ENCODE measurements around the gene MIAT. TPM values are rescaled to one million over a fixed set of nuclear protein-coding genes. Genes with fewer than 3 reads are reported as not detected.

MIAT gene
- polyA plus RNA-seq, 1 donor (not counting 4 experiments of a cell fraction or from before 2014, with no cell fraction given) = 0.04 TPM

DNA sequence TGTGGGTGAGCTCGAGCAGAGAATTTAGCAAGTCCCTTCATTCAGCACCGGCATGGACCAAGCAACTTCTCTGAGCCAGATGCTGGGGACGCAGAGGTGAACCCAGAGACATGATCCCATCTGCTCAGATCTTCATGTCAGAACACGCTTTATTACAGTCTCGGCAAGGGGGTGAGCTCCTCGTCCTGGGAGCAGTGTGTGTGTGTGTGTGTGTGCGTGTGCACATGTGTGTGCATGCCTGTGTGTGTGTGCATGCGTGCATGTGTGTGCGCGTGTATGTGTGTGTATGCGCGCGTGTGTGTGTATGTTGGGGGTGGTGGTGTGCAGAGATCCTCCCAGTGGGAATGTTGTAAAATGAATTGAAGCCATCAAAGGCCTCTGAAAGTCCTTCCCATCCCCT lies 9.8 kb downstream of the MIAT start:
- FAIRE-seq = no peak
- H3K4me1 ChIP-seq (ENCODE audit: control insufficient read depth, extremely low read depth, insufficient read depth, low read length) = peaks cover 24% of the 10 kb centered on the region
- no peak for DNase-seq (ENCODE audit: low read depth, low spot score)

DNA sequence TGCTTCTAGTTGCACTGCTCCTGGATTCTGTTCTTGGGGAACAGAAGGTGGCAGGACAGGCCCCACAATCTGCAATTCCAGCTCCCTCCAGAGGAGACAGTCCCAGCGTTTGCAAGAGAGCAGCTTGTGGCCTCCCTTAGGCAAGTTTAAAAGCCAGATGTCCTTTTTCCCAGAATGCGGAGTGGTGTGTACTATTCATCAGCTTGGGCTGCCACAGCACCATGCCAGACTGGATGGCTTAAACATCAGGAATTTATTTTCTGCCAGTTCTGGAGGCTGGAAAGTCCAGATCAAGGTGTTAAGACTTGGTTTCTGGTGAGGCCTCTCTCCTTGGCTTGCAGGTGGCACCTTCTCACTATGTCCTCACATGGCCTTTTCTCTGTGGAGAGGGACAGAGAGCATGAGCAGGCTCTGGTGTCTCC lies 11.7 kb downstream of the MIAT start:
- DNase-seq (ENCODE audit: low read depth, low spot score) (no peak), FAIRE-seq (no peak)
- H3K27ac ChIP-seq (ENCODE audit: control insufficient read depth, insufficient read depth, low read length) = no peak overlapping the region
- H3K79me2 ChIP-seq (ENCODE audit: control insufficient read depth, insufficient read depth, low read length) = no peaks in the 10 kb centered on the region
- no peak for TF ChIP-seq EZH2 (IDR thresholded peaks at IDR 0.05; ENCODE audit: low read length)
- TF ChIP-seq, protein P1, sequence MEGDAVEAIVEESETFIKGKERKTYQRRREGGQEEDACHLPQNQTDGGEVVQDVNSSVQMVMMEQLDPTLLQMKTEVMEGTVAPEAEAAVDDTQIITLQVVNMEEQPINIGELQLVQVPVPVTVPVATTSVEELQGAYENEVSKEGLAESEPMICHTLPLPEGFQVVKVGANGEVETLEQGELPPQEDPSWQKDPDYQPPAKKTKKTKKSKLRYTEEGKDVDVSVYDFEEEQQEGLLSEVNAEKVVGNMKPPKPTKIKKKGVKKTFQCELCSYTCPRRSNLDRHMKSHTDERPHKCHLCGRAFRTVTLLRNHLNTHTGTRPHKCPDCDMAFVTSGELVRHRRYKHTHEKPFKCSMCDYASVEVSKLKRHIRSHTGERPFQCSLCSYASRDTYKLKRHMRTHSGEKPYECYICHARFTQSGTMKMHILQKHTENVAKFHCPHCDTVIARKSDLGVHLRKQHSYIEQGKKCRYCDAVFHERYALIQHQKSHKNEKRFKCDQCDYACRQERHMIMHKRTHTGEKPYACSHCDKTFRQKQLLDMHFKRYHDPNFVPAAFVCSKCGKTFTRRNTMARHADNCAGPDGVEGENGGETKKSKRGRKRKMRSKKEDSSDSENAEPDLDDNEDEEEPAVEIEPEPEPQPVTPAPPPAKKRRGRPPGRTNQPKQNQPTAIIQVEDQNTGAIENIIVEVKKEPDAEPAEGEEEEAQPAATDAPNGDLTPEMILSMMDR (optimal IDR thresholded peaks at IDR 0.05 in 1 of 3, IDR thresholded peaks at IDR 0.05 in 1 of 3, conservative IDR thresholded peaks at IDR 0.05 in 1 of 3; ENCODE audit: extremely low read depth in 1 of 3, insufficient read depth in 2 of 3, low read length in 3 of 3) = peak; percentile 20 to 67 (median 56)
- no peaks in the 10 kb centered on the region for H3K36me3 ChIP-seq (ENCODE audit: control insufficient read depth in 2 of 2, extremely low read depth in 1 of 2, insufficient read depth in 2 of 2, low read length in 2 of 2)
- no peak overlapping the region for H3K4me3 ChIP-seq (ENCODE audit: control insufficient read depth in 2 of 3, extremely low read depth in 1 of 3, insufficient read depth in 2 of 3, low read depth in 1 of 3, low read length in 3 of 3)
- dilution Hi-C loops (cut with MboI; ENCODE audit: extremely low pct_ligation_motif_present, low sequenced_read_pairs) = no loop called here
- H3K9me3 ChIP-seq (ENCODE audit: control insufficient read depth, low read depth, low read length) = no peaks in the 10 kb centered on the region
- no peaks in the 10 kb centered on the region for H4K20me1 ChIP-seq (ENCODE audit: control insufficient read depth, extremely low read depth, insufficient read depth, low read length)
- peaks cover 37% of the 10 kb centered on the region for H3K4me1 ChIP-seq (ENCODE audit: control insufficient read depth, extremely low read depth, insufficient read depth, low read length)
- no peak overlapping the region for H3K4me2 ChIP-seq (ENCODE audit: control insufficient read depth, extremely low read depth, insufficient read depth, low read depth, low read length)
- H3K9me1 ChIP-seq (ENCODE audit: control insufficient read depth, extremely low read depth, insufficient read depth, low read length) = peaks cover 2% of the 10 kb centered on the region
- no peaks in the 10 kb centered on the region for H3K27me3 ChIP-seq (ENCODE audit: control insufficient read depth, extremely low read depth, insufficient read depth, low read length)
- no peak overlapping the region for H2AFZ ChIP-seq (ENCODE audit: control insufficient read depth, low read length)
- no peak overlapping the region for H3K9ac ChIP-seq (ENCODE audit: control insufficient read depth, extremely low read depth, insufficient read depth, low read length)

More for the DNA sequence above, 9.8 kb downstream of the MIAT start:
- Histone ChIP-seq H3K4me3 (ENCODE audit: control insufficient read depth in 2 of 3, extremely low read depth in 1 of 3, insufficient read depth in 2 of 3, low read depth in 1 of 3, low read length in 3 of 3) (no peak overlapping the region), H2AFZ (ENCODE audit: control insufficient read depth, low read length) (no peak overlapping the region), H3K9me3 (ENCODE audit: control insufficient read depth, low read depth, low read length) (no peaks in the 10 kb centered on the region), H3K9me1 (ENCODE audit: control insufficient read depth, extremely low read depth, insufficient read depth, low read length) (peaks cover 2% of the 10 kb centered on the region), H3K27me3 (ENCODE audit: control insufficient read depth, extremely low read depth, insufficient read depth, low read length) (no peaks in the 10 kb centered on the region), H3K79me2 (ENCODE audit: control insufficient read depth, insufficient read depth, low read length) (no peaks in the 10 kb centered on the region), H3K9ac (ENCODE audit: control insufficient read depth, extremely low read depth, insufficient read depth, low read length) (no peak overlapping the region), H3K4me2 (ENCODE audit: control insufficient read depth, extremely low read depth, insufficient read depth, low read depth, low read length) (no peak overlapping the region), H4K20me1 (ENCODE audit: control insufficient read depth, extremely low read depth, insufficient read depth, low read length) (no peaks in the 10 kb centered on the region), H3K27ac (ENCODE audit: control insufficient read depth, insufficient read depth, low read length) (no peak overlapping the region), H3K36me3 (ENCODE audit: control insufficient read depth in 2 of 2, extremely low read depth in 1 of 2, insufficient read depth in 2 of 2, low read length in 2 of 2) (no peaks in the 10 kb centered on the region)
- dilution Hi-C loops (cut with MboI; ENCODE audit: extremely low pct_ligation_motif_present, low sequenced_read_pairs) = no loop called here
- TF ChIP-seq, protein P1 (optimal IDR thresholded peaks at IDR 0.05 in 1 of 3, IDR thresholded peaks at IDR 0.05 in 1 of 3, conservative IDR thresholded peaks at IDR 0.05 in 1 of 3; ENCODE audit: extremely low read depth in 1 of 3, insufficient read depth in 2 of 3, low read length in 3 of 3) = peak in 1 of 3 experiments; percentile 2
- TF ChIP-seq EZH2 (IDR thresholded peaks at IDR 0.05; ENCODE audit: low read length) = no peak
